Esophagus squamous epithelium (tissue), 4 donors: Measurements from ENCODE around the gene NT5C1A.

Experiments used
- POLR2A ChIP-seq, 4 donors: fragments of 450-650 bp; IDR thresholded peaks; one replicate each; pipeline ENCODE4 v1.6.1; 2017; ENCODE audit warnings: antibody characterized with exemption in 4 of 4, mild to moderate bottlenecking in 4 of 4, moderate library complexity in 3 of 4
- TF ChIP-seq, protein P1 (sequence below), 6 experiments: fragments of 450-650 bp in 4 of 6; fragments of 200-600 bp in 2 of 6; sonication (generic) in 2 of 6; IDR thresholded peaks; one replicate each; pipeline ENCODE4 v1.5.1; 2016 to 2019; ENCODE audit warnings: antibody characterized with exemption in 6 of 6, mild to moderate bottlenecking in 4 of 6, moderate library complexity in 4 of 6

- TF ChIP-seq, protein P1, sequence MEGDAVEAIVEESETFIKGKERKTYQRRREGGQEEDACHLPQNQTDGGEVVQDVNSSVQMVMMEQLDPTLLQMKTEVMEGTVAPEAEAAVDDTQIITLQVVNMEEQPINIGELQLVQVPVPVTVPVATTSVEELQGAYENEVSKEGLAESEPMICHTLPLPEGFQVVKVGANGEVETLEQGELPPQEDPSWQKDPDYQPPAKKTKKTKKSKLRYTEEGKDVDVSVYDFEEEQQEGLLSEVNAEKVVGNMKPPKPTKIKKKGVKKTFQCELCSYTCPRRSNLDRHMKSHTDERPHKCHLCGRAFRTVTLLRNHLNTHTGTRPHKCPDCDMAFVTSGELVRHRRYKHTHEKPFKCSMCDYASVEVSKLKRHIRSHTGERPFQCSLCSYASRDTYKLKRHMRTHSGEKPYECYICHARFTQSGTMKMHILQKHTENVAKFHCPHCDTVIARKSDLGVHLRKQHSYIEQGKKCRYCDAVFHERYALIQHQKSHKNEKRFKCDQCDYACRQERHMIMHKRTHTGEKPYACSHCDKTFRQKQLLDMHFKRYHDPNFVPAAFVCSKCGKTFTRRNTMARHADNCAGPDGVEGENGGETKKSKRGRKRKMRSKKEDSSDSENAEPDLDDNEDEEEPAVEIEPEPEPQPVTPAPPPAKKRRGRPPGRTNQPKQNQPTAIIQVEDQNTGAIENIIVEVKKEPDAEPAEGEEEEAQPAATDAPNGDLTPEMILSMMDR (IDR thresholded peaks at IDR 0.05): no peak
- TF ChIP-seq POLR2A (IDR thresholded peaks at IDR 0.05): no peak
Measured at GRCh38 chr1:39640861-39641260, 31.0 kb downstream of the NT5C1A start.
